ENCODE measurements around the gene MRPL54. TPM values are rescaled to one million over a fixed set of nuclear protein-coding genes. Genes with fewer than 3 reads are reported as not detected.

Gene MRPL54
- total RNA-seq, 2 donors from 2014 or later = 78.9 to 86.0 TPM

DNA sequence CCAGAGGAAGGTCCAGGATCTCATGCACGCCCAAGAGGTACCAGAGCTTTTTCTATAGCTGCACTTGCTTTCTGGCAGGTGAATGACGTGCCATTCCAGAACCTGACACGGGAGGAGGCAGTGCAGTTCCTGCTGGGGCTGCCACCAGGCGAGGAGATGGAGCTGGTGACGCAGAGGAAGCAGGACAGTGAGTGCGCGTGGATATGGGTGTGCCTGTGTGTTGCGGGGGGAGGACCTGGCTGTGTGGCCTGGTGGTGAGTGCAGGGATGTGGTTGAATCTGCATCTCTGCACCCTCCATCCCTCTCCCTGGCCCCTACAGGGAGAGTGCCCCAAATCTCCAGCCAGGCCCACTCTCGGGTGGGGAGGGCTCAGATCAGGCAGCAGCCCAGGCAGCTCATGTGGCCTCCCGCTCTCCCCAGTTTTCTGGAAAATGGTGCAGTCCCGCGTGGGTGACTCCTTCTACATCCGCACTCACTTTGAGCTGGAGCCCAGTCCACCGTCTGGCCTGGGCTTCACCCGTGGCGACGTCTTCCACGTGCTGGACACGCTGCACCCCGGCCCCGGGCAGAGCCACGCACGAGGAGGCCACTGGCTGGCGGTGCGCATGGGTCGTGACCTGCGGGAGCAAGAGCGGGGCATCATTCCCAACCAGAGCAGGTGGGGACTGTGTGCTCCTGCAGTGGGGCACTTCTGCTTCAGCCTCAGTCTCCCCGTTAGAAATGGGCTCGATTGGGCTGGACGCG is 23.8 kb upstream of the MRPL54 start:
- WGBS, 2 donors = 95 to 96% methylated on average over 21 to 32 of the region's 32 CpGs
- no peak for TF ChIP-seq POLR2A (IDR thresholded peaks at IDR 0.05)
- TF ChIP-seq, protein P1, sequence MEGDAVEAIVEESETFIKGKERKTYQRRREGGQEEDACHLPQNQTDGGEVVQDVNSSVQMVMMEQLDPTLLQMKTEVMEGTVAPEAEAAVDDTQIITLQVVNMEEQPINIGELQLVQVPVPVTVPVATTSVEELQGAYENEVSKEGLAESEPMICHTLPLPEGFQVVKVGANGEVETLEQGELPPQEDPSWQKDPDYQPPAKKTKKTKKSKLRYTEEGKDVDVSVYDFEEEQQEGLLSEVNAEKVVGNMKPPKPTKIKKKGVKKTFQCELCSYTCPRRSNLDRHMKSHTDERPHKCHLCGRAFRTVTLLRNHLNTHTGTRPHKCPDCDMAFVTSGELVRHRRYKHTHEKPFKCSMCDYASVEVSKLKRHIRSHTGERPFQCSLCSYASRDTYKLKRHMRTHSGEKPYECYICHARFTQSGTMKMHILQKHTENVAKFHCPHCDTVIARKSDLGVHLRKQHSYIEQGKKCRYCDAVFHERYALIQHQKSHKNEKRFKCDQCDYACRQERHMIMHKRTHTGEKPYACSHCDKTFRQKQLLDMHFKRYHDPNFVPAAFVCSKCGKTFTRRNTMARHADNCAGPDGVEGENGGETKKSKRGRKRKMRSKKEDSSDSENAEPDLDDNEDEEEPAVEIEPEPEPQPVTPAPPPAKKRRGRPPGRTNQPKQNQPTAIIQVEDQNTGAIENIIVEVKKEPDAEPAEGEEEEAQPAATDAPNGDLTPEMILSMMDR (IDR thresholded peaks at IDR 0.05) = no peak
- no peak for DNase-seq
- Histone ChIP-seq H3K27ac (no peak overlapping the region), H3K4me3 (no peak overlapping the region), H3K9me3 (no peaks in the 10 kb centered on the region), H3K27me3 (no peaks in the 10 kb centered on the region), H3K36me3 (replicated peaks in 1 of 2; ENCODE audit: insufficient read depth in 1 of 2, low read depth in 2 of 2) (peaks cover 0 to 3% of the 10 kb centered on the region in 2 donors), H3K4me1 (no peaks in the 10 kb centered on the region)
- intact Hi-C loops (cut with DNase I) = no loop called here
- no peak for ATAC-seq

DNA sequence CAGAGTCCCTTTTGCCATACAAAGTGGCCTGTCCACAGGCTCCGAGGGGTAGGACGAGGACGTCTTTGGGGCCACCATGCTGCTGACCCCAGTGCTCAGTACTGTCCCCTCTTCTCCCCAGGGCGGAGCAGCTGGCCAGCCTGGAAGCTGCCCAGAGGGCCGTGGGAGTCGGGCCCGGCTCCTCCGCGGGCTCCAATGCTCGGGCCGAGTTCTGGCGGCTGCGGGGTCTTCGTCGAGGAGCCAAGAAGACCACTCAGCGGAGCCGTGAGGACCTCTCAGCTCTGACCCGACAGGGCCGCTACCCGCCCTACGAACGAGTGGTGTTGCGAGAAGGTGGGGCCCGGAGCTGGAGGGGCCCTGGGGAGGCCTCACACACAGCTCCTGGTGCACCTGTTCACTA is 22.1 kb upstream of the MRPL54 start:
- TF ChIP-seq, protein P1 (IDR thresholded peaks at IDR 0.05) = no peak
- no peak for TF ChIP-seq POLR2A (IDR thresholded peaks at IDR 0.05)

DNA sequence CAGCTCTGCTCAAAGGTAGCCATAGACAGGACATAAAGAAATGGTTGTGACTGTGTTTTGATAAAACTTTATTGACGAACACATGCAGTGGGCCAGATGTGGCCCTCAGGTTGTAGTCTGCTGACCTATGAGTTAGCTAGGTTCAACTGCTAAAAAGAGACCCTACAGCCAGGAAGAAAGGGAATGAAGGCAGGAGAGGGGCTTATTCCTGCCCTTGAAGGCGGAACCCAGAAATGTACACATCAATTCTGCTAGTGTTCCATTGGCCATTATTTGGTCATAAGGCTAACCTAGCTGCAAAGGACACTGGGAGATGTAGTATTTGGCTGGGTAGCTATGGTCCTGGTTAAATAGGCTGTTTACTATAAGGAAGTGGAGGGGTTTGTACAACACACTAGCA is 19.0 kb upstream of the MRPL54 start:
- DNase-seq = no peak
- 94 to 97% methylated on average over 2 of the region's 2 CpGs for WGBS, 2 donors
- no peak overlapping the region for H3K27ac ChIP-seq
- intact Hi-C loops (cut with DNase I) = no loop called here
- no peaks in the 10 kb centered on the region for H3K4me1 ChIP-seq
- H3K4me3 ChIP-seq = no peak overlapping the region
- H3K27me3 ChIP-seq = no peaks in the 10 kb centered on the region
- ATAC-seq = no peak
- no peaks in the 10 kb centered on the region for H3K36me3 ChIP-seq (replicated peaks in 1 of 2; ENCODE audit: insufficient read depth in 1 of 2, low read depth in 2 of 2)
- H3K9me3 ChIP-seq = no peaks in the 10 kb centered on the region
- no peak for TF ChIP-seq POLR2A (IDR thresholded peaks at IDR 0.05)
- TF ChIP-seq, protein P1 (IDR thresholded peaks at IDR 0.05) = no peak

More for the DNA sequence above, 22.1 kb upstream of the MRPL54 start:
- no peak overlapping the region for H3K4me3 ChIP-seq
- no peaks in the 10 kb centered on the region for H3K36me3 ChIP-seq (replicated peaks in 1 of 2; ENCODE audit: insufficient read depth in 1 of 2, low read depth in 2 of 2)
- no peak for ATAC-seq
- DNase-seq = no peak
- H3K4me1 ChIP-seq = no peaks in the 10 kb centered on the region
- no peak overlapping the region for H3K27ac ChIP-seq
- intact Hi-C loops (cut with DNase I) = no loop called here
- H3K27me3 ChIP-seq = no peaks in the 10 kb centered on the region
- 96% methylated on average over 5 of the region's 24 CpGs; no CpG with 5 or more reads in 1 of the 2 donors for WGBS, 2 donors
- H3K9me3 ChIP-seq = no peaks in the 10 kb centered on the region

DNA sequence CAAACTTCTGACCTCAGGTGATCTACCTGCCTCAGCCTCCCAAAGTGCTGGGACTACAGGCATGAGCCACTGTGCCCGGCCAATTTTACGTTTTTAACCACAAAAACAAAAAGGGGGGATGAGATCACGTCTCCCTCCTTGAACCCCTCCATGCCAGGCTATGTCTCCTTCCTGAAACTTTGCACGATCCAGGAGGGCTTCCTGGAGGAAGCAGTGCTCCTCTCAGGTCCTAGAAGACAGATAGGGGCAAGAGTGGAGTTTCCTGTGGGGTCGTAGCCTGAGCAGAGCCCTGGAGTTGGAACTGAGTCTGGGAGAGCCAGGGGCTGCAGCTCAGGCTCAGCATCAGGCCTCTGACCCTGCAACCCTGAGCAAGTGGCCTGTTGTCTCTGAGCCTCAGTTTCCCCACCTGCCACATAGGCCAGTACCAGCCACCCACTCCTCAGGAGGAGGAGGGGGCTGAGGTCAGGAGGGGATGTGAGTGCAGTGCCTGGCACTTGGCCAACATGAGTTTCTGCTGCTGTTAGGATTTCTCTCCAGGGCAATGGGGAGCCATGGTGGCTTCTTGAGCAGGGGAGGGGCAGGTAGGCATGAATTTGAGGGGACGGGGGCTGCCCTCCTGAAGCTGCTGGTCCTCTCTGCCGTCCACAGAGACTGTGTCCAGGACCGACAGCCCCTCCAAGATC is 17.0 kb upstream of the MRPL54 start:
- Histone ChIP-seq H3K4me1 (no peaks in the 10 kb centered on the region), H3K36me3 (replicated peaks in 1 of 2; ENCODE audit: insufficient read depth in 1 of 2, low read depth in 2 of 2) (peaks cover 0 to 4% of the 10 kb centered on the region in 2 donors), H3K27ac (no peak overlapping the region), H3K27me3 (no peaks in the 10 kb centered on the region), H3K4me3 (no peak overlapping the region), H3K9me3 (no peaks in the 10 kb centered on the region)
- no peak for TF ChIP-seq POLR2A (IDR thresholded peaks at IDR 0.05)
- TF ChIP-seq, protein P1 (IDR thresholded peaks at IDR 0.05) = no peak
- ATAC-seq = no peak
- intact Hi-C loops (cut with DNase I) = no loop called here
- DNase-seq = no peak
- 63 to 80% methylated on average over 4 to 8 of the region's 8 CpGs for WGBS, 2 donors
